Panc1 (cell line): Measurements from ENCODE around the gene PADI6. TPM values are rescaled to one million over a fixed set of nuclear protein-coding genes. Genes with fewer than 3 reads are reported as not detected.
A peak's percentile ranks its signal among the peaks of the same experiment; 100 is the strongest.

Source experiments
- ATAC-seq: fragments of 200-7000 bp; cut with Tn5 transposase; 2 replicates; pipeline ENCODE4 v1.9.1; 2020; ENCODE audit warnings: mild to moderate bottlenecking, moderate library complexity
- BruUV-seq: library from RNA; stranded (reverse); fragments of 400-500 nt; replicated peaks from 2 replicates; lab custom pipeline; 2021; lab: Mats Ljungman, UMichigan
- CTCF ChIA-PET: fragments of 300-600 bp; sonication (Branson Sonifier 250); formaldehyde crosslinking; loops from one replicate; lab custom pipeline; 2022; ENCODE audit warnings: antibody characterized with exemption; lab: Charles Lee
- POLR2A ChIA-PET: fragments of 300-600 bp; sonication (Branson Sonifier 250); formaldehyde crosslinking; loops from one replicate; lab custom pipeline; 2022; ENCODE audit warnings: antibody characterized with exemption; lab: Charles Lee
- DNase-seq: peaks from one replicate; pipeline ENCODE4 v3.0.0-alpha.2; 2010; ENCODE audit warnings: low read depth, low spot score
- H3K27ac ChIP-seq: 2 replicates; pipeline ENCODE4 v1.5.1; 2011; ENCODE audit warnings: mild to moderate bottlenecking, low read length, inconsistent platforms
- H3K27me3 ChIP-seq: fragments of 200-500 bp; sonication (Bioruptor generic); 2 replicates; pipeline ENCODE4 v1.6.0; 2014; ENCODE audit warnings: low read length, inconsistent platforms; ENCODE audit not compliant: control insufficient read depth, insufficient read depth
- H3K36me3 ChIP-seq: fragments of 200-500 bp; sonication (Bioruptor generic); 2 replicates; pipeline ENCODE4 v1.5.1; 2014; ENCODE audit warnings: inconsistent platforms, mild to moderate bottlenecking, low read length, moderate library complexity; ENCODE audit not compliant: control insufficient read depth, insufficient read depth
- H3K4me1 ChIP-seq: 2 replicates; pipeline ENCODE4 v1.5.1; 2011; ENCODE audit warnings: inconsistent platforms, mild to moderate bottlenecking, low read length, moderate library complexity; ENCODE audit not compliant: control insufficient read depth, insufficient read depth
- H3K4me3 ChIP-seq, 2 experiments: 2 replicates each; pipeline ENCODE4 v1.5.1; 2011 to 2012; ENCODE audit warnings: low read depth in 2 of 2, low read length in 2 of 2, mild to moderate bottlenecking in 2 of 2, inconsistent platforms in 1 of 2, moderate library complexity in 1 of 2
- H3K9me3 ChIP-seq: fragments of 200-500 bp; sonication (Bioruptor generic); 2 replicates; pipeline ENCODE4 v1.5.1; 2014; ENCODE audit warnings: low read depth, mild to moderate bottlenecking, inconsistent platforms, low read length, moderate library complexity; ENCODE audit not compliant: control insufficient read depth, insufficient read depth
- POLR2AphosphoS5 ChIP-seq: IDR thresholded peaks from 2 replicates; pipeline ENCODE4 v1.6.1; 2012; ENCODE audit warnings: mild to moderate bottlenecking, low read depth, low read length, moderate library complexity
- SIN3A ChIP-seq: IDR thresholded peaks from 2 replicates; pipeline ENCODE4 v1.6.1; 2012; ENCODE audit warnings: low read depth, mild to moderate bottlenecking, low read length, moderate library complexity, borderline replicate concordance; ENCODE audit not compliant: insufficient read depth
- TCF7L2 ChIP-seq: IDR thresholded peaks from 2 replicates; pipeline ENCODE4 v1.6.1; 2011; ENCODE audit warnings: mild to moderate bottlenecking, low read depth, low read length, inconsistent platforms
- in situ Hi-C: cut with HindIII; loops from 2 replicates; pipeline ENCODE4 v1.10.0; 2016; ENCODE audit warnings: low sequenced_read_pairs, low pct_unique_long_range_greater_than_20kb
- intact Hi-C: fragments of 100-400 bp; cut with micrococcal nuclease; formaldehyde crosslinking; loops from one replicate; pipeline ENCODE4 v1.10.0; 2022; ENCODE audit not compliant: unreplicated experiment
- total RNA-seq: library from RNA; stranded (reverse); gene quantifications from one replicate; pipeline ENCODE4 v1.2.1, GENCODE V29; 2021; ENCODE audit not compliant: unreplicated experiment
- TF ChIP-seq, protein P1 (sequence below): fragments of 450-650 bp; IDR thresholded peaks from 2 replicates; pipeline ENCODE4 v1.5.1; 2017; ENCODE audit warnings: mild to moderate bottlenecking
- TF ChIP-seq, protein P2 (sequence below), 2 experiments: IDR thresholded peaks; 2 replicates each; pipeline ENCODE4 v1.6.1; 2011 to 2012; ENCODE audit warnings: low read depth in 2 of 2, control low read depth in 1 of 2, low read length in 1 of 2, mild to moderate bottlenecking in 1 of 2, moderate library complexity in 1 of 2; ENCODE audit not compliant: insufficient read depth in 1 of 2

Gene PADI6
- total RNA-seq, 1 experiment from 2014 or later, result not detected

- DNase-seq (no peak), ATAC-seq (no peak)
- intact Hi-C loops, result no loop called here
- no TSS peak for BruUV-seq
- 0 out of 2 replicates have a peak, but pooled peaks cover 3% of the 10 kb centered on the region for H3K9me3 ChIP-seq
- H3K4me3 ChIP-seq, result no peak overlapping the region
- POLR2A ChIA-PET, result no interaction called here
- no peaks in the 10 kb centered on the region for H3K36me3 ChIP-seq
- H3K4me1 ChIP-seq, result peaks cover 7% of the 10 kb centered on the region; the same call in 1 of the 2 replicates
- no peak overlapping the region; the same call in 1 of the 2 replicates for H3K27ac ChIP-seq
- in situ Hi-C loops, result no loop called here
- TF ChIP-seq TCF7L2, result no peak
- TF ChIP-seq, protein P1, sequence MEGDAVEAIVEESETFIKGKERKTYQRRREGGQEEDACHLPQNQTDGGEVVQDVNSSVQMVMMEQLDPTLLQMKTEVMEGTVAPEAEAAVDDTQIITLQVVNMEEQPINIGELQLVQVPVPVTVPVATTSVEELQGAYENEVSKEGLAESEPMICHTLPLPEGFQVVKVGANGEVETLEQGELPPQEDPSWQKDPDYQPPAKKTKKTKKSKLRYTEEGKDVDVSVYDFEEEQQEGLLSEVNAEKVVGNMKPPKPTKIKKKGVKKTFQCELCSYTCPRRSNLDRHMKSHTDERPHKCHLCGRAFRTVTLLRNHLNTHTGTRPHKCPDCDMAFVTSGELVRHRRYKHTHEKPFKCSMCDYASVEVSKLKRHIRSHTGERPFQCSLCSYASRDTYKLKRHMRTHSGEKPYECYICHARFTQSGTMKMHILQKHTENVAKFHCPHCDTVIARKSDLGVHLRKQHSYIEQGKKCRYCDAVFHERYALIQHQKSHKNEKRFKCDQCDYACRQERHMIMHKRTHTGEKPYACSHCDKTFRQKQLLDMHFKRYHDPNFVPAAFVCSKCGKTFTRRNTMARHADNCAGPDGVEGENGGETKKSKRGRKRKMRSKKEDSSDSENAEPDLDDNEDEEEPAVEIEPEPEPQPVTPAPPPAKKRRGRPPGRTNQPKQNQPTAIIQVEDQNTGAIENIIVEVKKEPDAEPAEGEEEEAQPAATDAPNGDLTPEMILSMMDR, result no peak
- no peak for TF ChIP-seq SIN3A
- TF ChIP-seq POLR2AphosphoS5, result no peak
- TF ChIP-seq, protein P2, sequence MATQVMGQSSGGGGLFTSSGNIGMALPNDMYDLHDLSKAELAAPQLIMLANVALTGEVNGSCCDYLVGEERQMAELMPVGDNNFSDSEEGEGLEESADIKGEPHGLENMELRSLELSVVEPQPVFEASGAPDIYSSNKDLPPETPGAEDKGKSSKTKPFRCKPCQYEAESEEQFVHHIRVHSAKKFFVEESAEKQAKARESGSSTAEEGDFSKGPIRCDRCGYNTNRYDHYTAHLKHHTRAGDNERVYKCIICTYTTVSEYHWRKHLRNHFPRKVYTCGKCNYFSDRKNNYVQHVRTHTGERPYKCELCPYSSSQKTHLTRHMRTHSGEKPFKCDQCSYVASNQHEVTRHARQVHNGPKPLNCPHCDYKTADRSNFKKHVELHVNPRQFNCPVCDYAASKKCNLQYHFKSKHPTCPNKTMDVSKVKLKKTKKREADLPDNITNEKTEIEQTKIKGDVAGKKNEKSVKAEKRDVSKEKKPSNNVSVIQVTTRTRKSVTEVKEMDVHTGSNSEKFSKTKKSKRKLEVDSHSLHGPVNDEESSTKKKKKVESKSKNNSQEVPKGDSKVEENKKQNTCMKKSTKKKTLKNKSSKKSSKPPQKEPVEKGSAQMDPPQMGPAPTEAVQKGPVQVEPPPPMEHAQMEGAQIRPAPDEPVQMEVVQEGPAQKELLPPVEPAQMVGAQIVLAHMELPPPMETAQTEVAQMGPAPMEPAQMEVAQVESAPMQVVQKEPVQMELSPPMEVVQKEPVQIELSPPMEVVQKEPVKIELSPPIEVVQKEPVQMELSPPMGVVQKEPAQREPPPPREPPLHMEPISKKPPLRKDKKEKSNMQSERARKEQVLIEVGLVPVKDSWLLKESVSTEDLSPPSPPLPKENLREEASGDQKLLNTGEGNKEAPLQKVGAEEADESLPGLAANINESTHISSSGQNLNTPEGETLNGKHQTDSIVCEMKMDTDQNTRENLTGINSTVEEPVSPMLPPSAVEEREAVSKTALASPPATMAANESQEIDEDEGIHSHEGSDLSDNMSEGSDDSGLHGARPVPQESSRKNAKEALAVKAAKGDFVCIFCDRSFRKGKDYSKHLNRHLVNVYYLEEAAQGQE (IDR thresholded peaks at IDR 0.05; ENCODE audit: insufficient read depth in 1 of 2, low read depth in 2 of 2, low read length in 1 of 2), result no peak
- CTCF ChIA-PET, result interaction anchor here (0.5 to 1.1 kb wide), 2 partner anchors 43 to 144 kb away, joined by 3 to 7 read pairs; no protein-coding TSS in a partner anchor
- H3K27me3 ChIP-seq, result no peaks in the 10 kb centered on the region
Measured at GRCh38 chr1:17333081-17333480, 38.9 kb upstream of the PADI6 start.

DNA sequence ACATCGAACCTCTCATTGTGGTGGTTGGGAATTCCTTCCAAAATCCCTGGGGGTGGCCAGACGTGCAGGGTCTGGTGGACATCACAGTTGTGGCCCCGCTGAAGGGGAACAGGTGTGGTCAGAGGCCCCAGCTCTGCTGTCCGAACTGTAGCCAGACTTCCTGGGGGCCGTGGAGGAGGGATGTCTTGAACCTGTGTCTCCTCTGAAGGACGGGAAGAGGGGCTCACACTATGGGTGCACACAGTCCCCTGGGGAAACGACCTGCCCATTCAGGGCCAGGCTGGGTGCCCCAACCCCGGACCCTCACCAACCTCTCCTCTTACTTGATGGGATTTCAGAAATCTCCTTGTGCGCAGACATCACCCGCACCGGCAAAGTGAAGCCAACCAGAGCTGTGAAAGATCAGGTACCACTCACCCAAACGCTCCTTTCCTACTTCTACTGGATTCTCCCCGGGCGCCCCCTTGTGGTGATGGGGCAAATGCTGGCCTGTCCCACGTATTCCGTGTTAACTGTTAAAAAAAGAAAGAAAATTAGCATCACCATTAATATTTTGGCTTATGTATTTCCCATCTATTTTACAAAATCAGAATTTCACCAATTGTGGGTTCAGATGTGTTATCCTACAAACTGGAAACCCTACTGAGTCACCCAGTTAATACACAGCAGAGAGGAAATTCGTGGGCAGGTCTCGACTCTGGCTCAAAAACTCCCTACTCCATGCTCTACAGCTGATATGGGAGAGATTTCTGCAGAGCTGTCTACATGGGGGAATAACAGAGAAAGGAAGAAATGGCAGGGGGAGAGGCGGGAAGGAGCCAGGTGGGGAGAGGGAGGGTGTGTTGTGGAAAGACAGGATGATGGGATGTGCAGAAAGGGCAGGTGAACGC is 35.9 kb upstream of the PADI6 start:
- ChIA-PET POLR2A (no interaction called here), CTCF (interaction anchor here (0.5 to 1.7 kb wide), 4 partner anchors 22 to 94 kb away, joined by 3 to 10 read pairs (median 4); no protein-coding TSS in a partner anchor)
- no TSS peak for BruUV-seq
- no peaks in the 10 kb centered on the region for H3K36me3 ChIP-seq
- in situ Hi-C loops, result no loop called here
- DNase-seq (peak; percentile 39), ATAC-seq (peak; percentile 96)
- H3K4me3 ChIP-seq, result peak overlapping the region in 1 of 2 experiments; percentile 18; a peak in 1 of 4 replicates
- TF ChIP-seq, protein P1, result peak; percentile 97
- no peak for TF ChIP-seq SIN3A
- H3K27ac ChIP-seq, result no peak overlapping the region; the same call in 1 of the 2 replicates
- H3K4me1 ChIP-seq, result peaks cover 9% of the 10 kb centered on the region; the same call in 1 of the 2 replicates
- no peaks in the 10 kb centered on the region for H3K27me3 ChIP-seq
- intact Hi-C loops, result loop anchor here (2.0 to 5.0 kb wide), 3 partner anchors 97 to 279 kb away; no protein-coding TSS in a partner anchor
- H3K9me3 ChIP-seq, result no peaks in the 10 kb centered on the region
